Neural progenitor cell (in vitro differentiated cells): ENCODE data around the gene EPHB2. TPM values are rescaled to one million over a fixed set of nuclear protein-coding genes. Genes with fewer than 3 reads are reported as not detected.

Experiments used
- DNase-seq: peaks from one replicate; pipeline ENCODE4 v3.0.0-alpha.2; 2016; ENCODE audit warnings: low spot score
- H2AFZ ChIP-seq: fragments of 200-600 bp; sonication (generic); replicated peaks from 2 replicates; pipeline ENCODE4 v1.6.1; 2016; ENCODE audit warnings: antibody characterized with exemption
- H3F3A ChIP-seq: fragments of 200-600 bp; sonication (generic); 2 replicates; pipeline ENCODE4 v1.6.1; 2016; ENCODE audit warnings: antibody characterized with exemption, low read depth
- H3K27ac ChIP-seq: fragments of 200-600 bp; sonication (generic); 2 replicates; pipeline ENCODE4 v1.5.1; 2016; ENCODE audit warnings: mild to moderate bottlenecking
- H3K27me3 ChIP-seq: fragments of 200-600 bp; sonication (generic); 2 replicates; pipeline ENCODE4 v1.6.1; 2016; ENCODE audit warnings: mild to moderate bottlenecking, moderate library complexity
- H3K36me3 ChIP-seq: fragments of 200-600 bp; sonication (generic); 2 replicates; pipeline ENCODE4 v1.5.1; 2016
- H3K4me1 ChIP-seq: fragments of 200-600 bp; sonication (generic); 2 replicates; pipeline ENCODE4 v1.6.1; 2016; ENCODE audit warnings: mixed run types
- H3K4me2 ChIP-seq: fragments of 200-600 bp; sonication (generic); 2 replicates; pipeline ENCODE4 v1.6.1; 2016
- H3K4me3 ChIP-seq: fragments of 200-600 bp; sonication (generic); 2 replicates; pipeline ENCODE4 v1.5.1; 2016
- H3K79me2 ChIP-seq: fragments of 200-600 bp; sonication (generic); 2 replicates; pipeline ENCODE4 v1.6.1; 2016; ENCODE audit warnings: low read depth
- H3K9ac ChIP-seq: fragments of 200-600 bp; sonication (generic); 2 replicates; pipeline ENCODE4 v1.6.1; 2016
- H3K9me3 ChIP-seq: fragments of 200-600 bp; sonication (generic); 2 replicates; pipeline ENCODE4 v1.5.1; 2016; ENCODE audit warnings: low read depth
- H4K20me1 ChIP-seq: fragments of 200-600 bp; sonication (generic); 2 replicates; pipeline ENCODE4 v1.6.1; 2016; ENCODE audit warnings: low read depth
- H3K27ac Mint-ChIP-seq: 3 replicates; pipeline ENCODE4 v1.8.0; 2021; ENCODE audit warnings: mixed read lengths
- H3K27me3 Mint-ChIP-seq: 2 replicates; pipeline ENCODE4 v1.8.0; 2022; ENCODE audit warnings: low read depth, mild to moderate bottlenecking, inconsistent platforms, moderate library complexity, mixed read lengths; ENCODE audit not compliant: insufficient read depth
- H3K36me3 Mint-ChIP-seq: 3 replicates; pipeline ENCODE4 v1.8.0; 2021; ENCODE audit warnings: mixed read lengths
- H3K4me1 Mint-ChIP-seq: 3 replicates; pipeline ENCODE4 v1.8.0; 2021; ENCODE audit warnings: mixed read lengths
- H3K4me3 Mint-ChIP-seq: 3 replicates; pipeline ENCODE4 v1.8.0; 2021; ENCODE audit warnings: mild to moderate bottlenecking, moderate library complexity, mixed read lengths
- H3K9me3 Mint-ChIP-seq: 3 replicates; pipeline ENCODE4 v1.8.0; 2020; ENCODE audit warnings: mixed read lengths
- EZH2 ChIP-seq: fragments of 200-600 bp; sonication (generic); IDR thresholded peaks from 2 replicates; pipeline ENCODE4 v1.6.1; 2017; ENCODE audit warnings: antibody characterized with exemption, mild to moderate bottlenecking, moderate library complexity
- EZH2phosphoT487 ChIP-seq: fragments of 200-600 bp; sonication (generic); IDR thresholded peaks from 2 replicates; pipeline ENCODE4 v1.6.1; 2017; ENCODE audit warnings: antibody characterized with exemption
- total RNA-seq: library from RNA; depleted of rRNA; stranded (reverse); fragments of >200 nt; gene quantifications from 2 replicates; pipeline ENCODE4 v1.2.3, GENCODE V29; 2015; ENCODE audit warnings: low replicate concordance
- TF ChIP-seq, protein P1 (sequence below): fragments of 200-600 bp; sonication (generic); IDR thresholded peaks from 2 replicates; pipeline ENCODE4 v1.5.1; 2017; ENCODE audit warnings: antibody characterized with exemption, mild to moderate bottlenecking

EPHB2 gene
- total RNA-seq, 1 donor from 2014 or later: 38.3 TPM

DNA sequence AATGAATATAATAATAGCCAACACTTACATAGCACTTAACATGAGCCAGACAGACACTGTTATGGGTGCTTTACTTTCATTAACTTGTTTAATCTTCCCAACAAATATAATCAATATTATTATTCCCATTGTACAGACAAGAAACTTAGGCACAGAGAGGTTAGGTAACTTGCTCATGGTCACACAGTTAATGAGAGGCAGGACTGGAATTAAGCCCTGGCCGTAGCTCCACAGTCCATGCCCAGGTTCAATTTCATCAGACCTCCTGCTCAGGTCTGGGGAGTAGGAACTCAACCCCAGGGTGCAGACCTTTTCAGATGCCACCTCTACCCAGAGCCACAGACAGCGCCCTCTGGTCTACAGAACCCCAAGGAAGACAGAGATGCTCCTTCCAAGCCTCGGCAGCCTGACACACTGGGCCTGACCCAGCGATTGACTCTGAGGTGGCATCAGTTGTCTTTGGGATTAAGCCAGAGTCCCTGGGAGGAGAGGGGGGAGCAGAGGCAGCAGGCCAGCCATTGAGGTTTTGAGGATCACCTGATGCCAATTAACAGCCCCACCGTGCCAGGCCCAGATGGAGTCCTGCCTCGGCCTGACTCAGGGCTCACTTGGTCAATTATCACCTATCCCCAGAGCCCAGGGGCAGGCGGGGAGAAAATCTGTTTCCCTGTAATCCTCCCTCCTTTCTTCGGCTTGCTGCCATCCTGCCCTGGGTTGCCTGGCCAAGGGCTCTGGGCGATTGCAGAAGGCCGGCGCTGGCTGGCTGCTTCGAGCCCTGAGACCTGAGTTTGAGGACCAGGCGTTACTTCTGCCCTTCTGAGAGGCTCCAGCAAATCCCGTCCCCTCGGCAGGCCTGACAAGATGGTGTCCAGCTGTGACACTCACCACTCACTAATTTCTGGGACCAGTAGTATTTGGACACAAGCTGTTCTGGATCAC, 145.3 kb downstream of the EPHB2 start:
- peaks cover 26% of the 10 kb centered on the region for H3K4me1 ChIP-seq
- H3K9me3 ChIP-seq: no peaks in the 10 kb centered on the region
- no peak overlapping the region for H3K4me3 ChIP-seq
- no peak for DNase-seq
- peaks cover 38% of the 10 kb centered on the region for H4K20me1 ChIP-seq
- Mint-ChIP-seq H3K36me3 (peaks cover 4% of the 10 kb centered on the region), H3K9me3 (no peaks in the 10 kb centered on the region), H3K27me3 (peaks cover 4% of the 10 kb centered on the region), H3K4me3 (no peak overlapping the region), H3K27ac (no peak overlapping the region), H3K4me1 (peaks cover 29% of the 10 kb centered on the region)
- H3K27me3 ChIP-seq: no peaks in the 10 kb centered on the region
- H3K36me3 ChIP-seq: no peaks in the 10 kb centered on the region
- no peak overlapping the region for H3K27ac ChIP-seq
- H3K79me2 ChIP-seq: no peaks in the 10 kb centered on the region
- no peak overlapping the region for H2AFZ ChIP-seq
- TF ChIP-seq EZH2phosphoT487 (no peak), EZH2 (no peak)
- TF ChIP-seq, protein P1, sequence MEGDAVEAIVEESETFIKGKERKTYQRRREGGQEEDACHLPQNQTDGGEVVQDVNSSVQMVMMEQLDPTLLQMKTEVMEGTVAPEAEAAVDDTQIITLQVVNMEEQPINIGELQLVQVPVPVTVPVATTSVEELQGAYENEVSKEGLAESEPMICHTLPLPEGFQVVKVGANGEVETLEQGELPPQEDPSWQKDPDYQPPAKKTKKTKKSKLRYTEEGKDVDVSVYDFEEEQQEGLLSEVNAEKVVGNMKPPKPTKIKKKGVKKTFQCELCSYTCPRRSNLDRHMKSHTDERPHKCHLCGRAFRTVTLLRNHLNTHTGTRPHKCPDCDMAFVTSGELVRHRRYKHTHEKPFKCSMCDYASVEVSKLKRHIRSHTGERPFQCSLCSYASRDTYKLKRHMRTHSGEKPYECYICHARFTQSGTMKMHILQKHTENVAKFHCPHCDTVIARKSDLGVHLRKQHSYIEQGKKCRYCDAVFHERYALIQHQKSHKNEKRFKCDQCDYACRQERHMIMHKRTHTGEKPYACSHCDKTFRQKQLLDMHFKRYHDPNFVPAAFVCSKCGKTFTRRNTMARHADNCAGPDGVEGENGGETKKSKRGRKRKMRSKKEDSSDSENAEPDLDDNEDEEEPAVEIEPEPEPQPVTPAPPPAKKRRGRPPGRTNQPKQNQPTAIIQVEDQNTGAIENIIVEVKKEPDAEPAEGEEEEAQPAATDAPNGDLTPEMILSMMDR: no peak
- no peak overlapping the region for H3K9ac ChIP-seq
- no peak overlapping the region for H3K4me2 ChIP-seq
- H3F3A ChIP-seq: peaks cover 24% of the 10 kb centered on the region

DNA sequence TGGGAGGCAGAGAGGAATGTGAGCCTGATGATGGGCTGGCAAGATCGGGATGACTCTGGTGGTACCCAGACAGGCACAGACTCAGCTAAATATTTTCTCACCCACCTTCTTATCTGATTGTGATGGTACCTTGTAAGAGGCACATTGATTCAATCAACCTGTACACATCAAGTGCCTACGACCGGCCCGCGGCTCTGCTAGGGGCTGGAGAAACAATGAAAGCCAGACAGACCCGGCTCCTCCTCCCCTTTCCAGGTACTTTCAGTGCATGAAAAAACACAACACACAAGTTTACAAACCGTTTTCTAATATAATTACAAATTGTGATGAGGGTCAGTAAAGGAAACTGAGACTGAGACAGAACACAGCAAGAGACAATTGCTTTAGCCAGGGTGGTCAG, 147.0 kb downstream of the EPHB2 start:
- Histone ChIP-seq H3F3A (peaks cover 7% of the 10 kb centered on the region), H4K20me1 (peaks cover 21% of the 10 kb centered on the region), H3K79me2 (no peaks in the 10 kb centered on the region), H2AFZ (no peak overlapping the region), H3K4me1 (peaks cover 19% of the 10 kb centered on the region), H3K9ac (no peak overlapping the region), H3K27me3 (no peaks in the 10 kb centered on the region), H3K36me3 (no peaks in the 10 kb centered on the region), H3K9me3 (no peaks in the 10 kb centered on the region), H3K4me2 (no peak overlapping the region), H3K4me3 (no peak overlapping the region), H3K27ac (no peak overlapping the region)
- H3K36me3 Mint-ChIP-seq: no peaks in the 10 kb centered on the region
- TF ChIP-seq, protein P1: no peak
- TF ChIP-seq EZH2 (no peak), EZH2phosphoT487 (no peak)
- no peak overlapping the region for H3K27ac Mint-ChIP-seq
- no peaks in the 10 kb centered on the region for H3K27me3 Mint-ChIP-seq
- peaks cover 21% of the 10 kb centered on the region for H3K4me1 Mint-ChIP-seq
- H3K9me3 Mint-ChIP-seq: no peaks in the 10 kb centered on the region
- no peak overlapping the region for H3K4me3 Mint-ChIP-seq
- no peak for DNase-seq

DNA sequence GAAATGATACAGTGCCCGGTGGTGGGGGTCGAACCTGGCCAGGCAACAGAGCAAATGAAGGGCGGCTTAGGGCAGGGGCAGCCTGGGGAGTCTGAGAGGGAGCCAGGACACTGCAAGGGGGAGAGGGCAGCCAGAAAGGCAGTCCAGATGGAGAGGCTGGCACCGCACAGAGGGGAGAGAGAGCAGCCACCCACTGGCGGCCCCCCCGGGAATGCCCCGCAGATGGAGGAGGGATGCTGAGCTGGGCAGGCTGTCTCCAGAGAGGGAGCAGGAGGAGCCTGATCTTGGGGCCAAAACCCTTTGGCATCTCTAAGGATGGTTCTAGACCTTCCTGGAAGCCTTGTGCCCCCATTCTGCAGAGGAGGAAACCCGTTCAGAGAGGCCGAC, 149.8 kb downstream of the EPHB2 start:
- H3K79me2 ChIP-seq: no peaks in the 10 kb centered on the region
- no peak for DNase-seq
- H3K4me3 ChIP-seq: no peak overlapping the region
- no peaks in the 10 kb centered on the region for H3K9me3 Mint-ChIP-seq
- peaks cover 10% of the 10 kb centered on the region for H3K4me1 Mint-ChIP-seq
- H3K4me1 ChIP-seq: peaks cover 4% of the 10 kb centered on the region
- H3K27me3 ChIP-seq: no peaks in the 10 kb centered on the region
- no peak overlapping the region for H2AFZ ChIP-seq
- peaks cover 6% of the 10 kb centered on the region for H4K20me1 ChIP-seq
- H3K27ac ChIP-seq: no peak overlapping the region
- H3K4me2 ChIP-seq: no peak overlapping the region
- H3K27ac Mint-ChIP-seq: no peak overlapping the region
- H3F3A ChIP-seq: no peaks in the 10 kb centered on the region
- TF ChIP-seq EZH2phosphoT487: no peak
- TF ChIP-seq, protein P1: no peak
- TF ChIP-seq EZH2: no peak
- peak overlapping the region; percentile 13 for H3K4me3 Mint-ChIP-seq
- peaks cover 10% of the 10 kb centered on the region for H3K36me3 Mint-ChIP-seq
- no peak overlapping the region for H3K9ac ChIP-seq
- H3K36me3 ChIP-seq: no peaks in the 10 kb centered on the region
- H3K9me3 ChIP-seq: no peaks in the 10 kb centered on the region
- H3K27me3 Mint-ChIP-seq: peaks cover under 1% of the 10 kb centered on the region
